Karpas-422 (cell line): ENCODE results near the gene PSMB4. TPM values are rescaled to one million over a fixed set of nuclear protein-coding genes. Genes with fewer than 3 reads are reported as not detected.

Experiments
- DNase-seq: peaks from one replicate; pipeline ENCODE4 v3.0.0-alpha.2; 2015
- H2AFZ ChIP-seq: fragments of 200-600 bp; sonication (generic); 2 replicates; pipeline ENCODE4 v1.6.1; 2014; ENCODE audit warnings: antibody characterized with exemption, low read length, mixed read lengths
- H3K27ac ChIP-seq: fragments of 200-600 bp; sonication (generic); 2 replicates; pipeline ENCODE4 v1.5.1; 2014; ENCODE audit warnings: mild to moderate bottlenecking, low read length, moderate library complexity
- H3K27me3 ChIP-seq: fragments of 200-600 bp; sonication (generic); 2 replicates; pipeline ENCODE4 v1.6.1; 2014; ENCODE audit warnings: low read length, mixed read lengths
- H3K36me3 ChIP-seq: fragments of 200-600 bp; sonication (generic); 2 replicates; pipeline ENCODE4 v1.6.1; 2014; ENCODE audit warnings: low read length, mixed read lengths; ENCODE audit not compliant: insufficient read depth
- H3K4me1 ChIP-seq: fragments of 200-600 bp; sonication (generic); 2 replicates; pipeline ENCODE4 v1.6.1; 2014; ENCODE audit warnings: mild to moderate bottlenecking, low read length, mixed read lengths
- H3K4me2 ChIP-seq: fragments of 200-600 bp; sonication (generic); 2 replicates; pipeline ENCODE4 v1.6.1; 2014; ENCODE audit warnings: low read length, low read depth, mild to moderate bottlenecking; ENCODE audit not compliant: poor library complexity, severe bottlenecking
- H3K4me3 ChIP-seq: fragments of 200-600 bp; sonication (generic); 2 replicates; pipeline ENCODE4 v1.5.1; 2014; ENCODE audit warnings: mild to moderate bottlenecking, antibody characterized with exemption, low read length, mixed read lengths
- H3K79me2 ChIP-seq: fragments of 200-600 bp; sonication (generic); 2 replicates; pipeline ENCODE4 v1.6.1; 2014; ENCODE audit warnings: mild to moderate bottlenecking, low read length, mixed read lengths
- H3K9ac ChIP-seq: fragments of 200-600 bp; sonication (generic); 2 replicates; pipeline ENCODE4 v1.6.0; 2014; ENCODE audit warnings: low read length
- H3K9me2 ChIP-seq: fragments of 200-600 bp; sonication (generic), shearing (Covaris generic); replicated peaks from 2 replicates; pipeline ENCODE4 v1.6.0; 2014; ENCODE audit warnings: mild to moderate bottlenecking, low read length, moderate library complexity; ENCODE audit not compliant: insufficient read depth
- H3K9me3 ChIP-seq: fragments of 300-700, 200-600 bp; sonication (generic); 2 replicates; pipeline ENCODE4 v1.6.1; 2014; ENCODE audit warnings: low read length, mixed read lengths
- H4K20me1 ChIP-seq: fragments of 200-600 bp; sonication (generic); 2 replicates; pipeline ENCODE4 v1.6.1; 2014; ENCODE audit warnings: mild to moderate bottlenecking, antibody characterized with exemption, low read length, low read depth; ENCODE audit not compliant: insufficient read depth
- total RNA-seq: library from RNA; depleted of rRNA; stranded (reverse); fragments of >200 nt; shearing (Covaris generic); gene quantifications from 2 replicates; pipeline ENCODE4 v1.2.3, GENCODE V29; 2014; ENCODE audit warnings: low replicate concordance

PSMB4 gene
- total RNA-seq, 1 experiment from 2014 or later: 346 TPM

- peak overlapping the region; percentile 97 for H3K4me2 ChIP-seq
- peaks cover 15% of the 10 kb centered on the region; the same call in 1 of the 2 replicates for H4K20me1 ChIP-seq
- H3K79me2 ChIP-seq: peaks cover 27% of the 10 kb centered on the region
- H3K9ac ChIP-seq: no peak overlapping the region
- H3K9me3 ChIP-seq: no peaks in the 10 kb centered on the region
- DNase-seq: peak; percentile 50
- H3K9me2 ChIP-seq: no peaks in the 10 kb centered on the region
- H3K4me3 ChIP-seq: peak overlapping the region; percentile 97; the same call in 1 of the 2 replicates
- peaks cover 39% of the 10 kb centered on the region for H3K36me3 ChIP-seq
- H3K27me3 ChIP-seq: no peaks in the 10 kb centered on the region
- H3K4me1 ChIP-seq: peaks cover 20% of the 10 kb centered on the region
- no peak overlapping the region for H2AFZ ChIP-seq
- H3K27ac ChIP-seq: no peak overlapping the region
Observed at GRCh38 chr1:151401125-151401788, 1.9 kb downstream of the PSMB4 start.

GRCh38 chr1:151401860-151402259, 2.5 kb downstream of the PSMB4 start:
- no peaks in the 10 kb centered on the region for H3K27me3 ChIP-seq
- H3K36me3 ChIP-seq: peaks cover 42% of the 10 kb centered on the region
- no peak for DNase-seq
- peaks cover 27% of the 10 kb centered on the region for H3K79me2 ChIP-seq
- no peak overlapping the region for H3K9ac ChIP-seq
- H3K9me2 ChIP-seq: no peaks in the 10 kb centered on the region
- H4K20me1 ChIP-seq: peaks cover 15% of the 10 kb centered on the region; the same call in 1 of the 2 replicates
- no peak overlapping the region for H3K4me2 ChIP-seq
- no peak overlapping the region for H2AFZ ChIP-seq
- peaks cover 20% of the 10 kb centered on the region for H3K4me1 ChIP-seq
- no peaks in the 10 kb centered on the region for H3K9me3 ChIP-seq
- no peak overlapping the region for H3K4me3 ChIP-seq
- no peak overlapping the region for H3K27ac ChIP-seq

GRCh38 chr1:151402764-151403163, 3.4 kb downstream of the PSMB4 start:
- Histone ChIP-seq H3K4me2 (no peak overlapping the region), H2AFZ (no peak overlapping the region), H3K9me2 (no peaks in the 10 kb centered on the region), H3K27me3 (no peaks in the 10 kb centered on the region), H4K20me1 (peaks cover 15% of the 10 kb centered on the region; the same call in 1 of the 2 replicates), H3K9me3 (no peaks in the 10 kb centered on the region), H3K9ac (no peak overlapping the region), H3K4me3 (no peak overlapping the region), H3K79me2 (peaks cover 27% of the 10 kb centered on the region), H3K27ac (no peak overlapping the region), H3K36me3 (peaks cover 47% of the 10 kb centered on the region), H3K4me1 (peaks cover 20% of the 10 kb centered on the region)
- no peak for DNase-seq

DNA sequence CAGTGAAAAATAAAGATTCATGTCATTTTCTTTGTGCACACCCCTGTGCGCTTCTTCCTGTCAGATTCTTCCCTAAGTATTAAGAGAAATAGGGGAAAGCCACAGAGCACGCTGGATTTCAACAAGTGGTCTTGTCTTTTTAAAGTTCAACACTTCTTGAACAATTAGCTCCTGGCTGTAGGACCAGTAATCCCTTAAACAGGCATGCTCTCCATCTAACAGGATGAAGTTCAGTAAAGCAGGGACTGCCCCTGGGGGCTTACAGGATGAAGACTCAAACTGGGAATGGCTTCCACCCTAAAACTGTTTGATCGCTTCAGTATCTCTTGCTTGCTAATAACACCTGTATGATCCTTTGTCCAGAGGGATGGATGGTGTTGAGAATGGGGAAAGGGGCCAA, 4.2 kb downstream of the PSMB4 start:
- no peak for DNase-seq
- Histone ChIP-seq H3K4me2 (no peak overlapping the region), H3K9me2 (no peaks in the 10 kb centered on the region)

DNA sequence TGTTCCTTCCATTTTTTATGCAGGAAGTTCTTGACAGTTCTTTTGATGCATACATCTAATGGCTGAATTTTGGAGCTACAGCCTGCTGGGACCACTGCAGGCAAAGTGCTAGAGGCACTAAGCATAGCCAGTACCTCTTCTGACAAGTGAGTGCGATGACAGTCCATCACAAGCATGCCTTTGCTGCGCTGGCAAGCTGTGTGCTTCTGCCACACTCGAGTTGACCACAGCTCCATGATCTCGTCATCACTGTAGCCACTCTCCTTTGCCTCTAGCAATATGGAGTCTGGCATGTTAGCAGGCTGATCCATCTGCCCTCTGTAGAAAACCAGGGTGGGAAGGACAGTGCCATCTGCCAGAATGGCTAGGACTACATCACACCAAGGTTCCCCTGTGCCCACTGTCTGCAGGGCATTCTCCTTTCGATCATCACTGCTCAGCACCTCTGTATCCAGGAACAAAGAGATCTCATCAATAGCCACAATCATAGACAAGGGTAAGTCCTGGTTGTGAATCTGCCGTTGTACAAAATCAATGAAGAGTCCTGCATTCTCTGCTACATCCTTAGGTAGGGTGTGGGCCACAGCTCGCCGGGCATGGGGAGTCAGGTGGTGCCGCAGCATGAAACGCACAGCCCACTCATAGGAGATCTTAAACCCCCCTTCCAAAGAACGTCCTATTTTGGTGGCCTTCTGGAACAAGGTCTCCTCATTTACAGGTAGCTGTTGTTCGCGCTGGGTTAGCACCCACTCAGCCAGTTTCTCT, 6.0 kb downstream of the PSMB4 start:
- H3K9ac ChIP-seq: no peak overlapping the region
- no peak overlapping the region for H3K27ac ChIP-seq
- no peaks in the 10 kb centered on the region for H3K27me3 ChIP-seq
- no peaks in the 10 kb centered on the region for H3K9me2 ChIP-seq
- no peak overlapping the region for H3K4me3 ChIP-seq
- H3K4me2 ChIP-seq: no peak overlapping the region
- peaks cover 10% of the 10 kb centered on the region; the same call in 1 of the 2 replicates for H4K20me1 ChIP-seq
- no peak overlapping the region for H2AFZ ChIP-seq
- peaks cover 59% of the 10 kb centered on the region for H3K36me3 ChIP-seq
- peaks cover 16% of the 10 kb centered on the region for H3K79me2 ChIP-seq
- no peaks in the 10 kb centered on the region for H3K9me3 ChIP-seq
- DNase-seq: no peak
- H3K4me1 ChIP-seq: peaks cover 13% of the 10 kb centered on the region

More for the DNA sequence above, 4.2 kb downstream of the PSMB4 start:
- Histone ChIP-seq H3K27me3 (no peaks in the 10 kb centered on the region), H3K36me3 (peaks cover 51% of the 10 kb centered on the region), H3K4me1 (peaks cover 20% of the 10 kb centered on the region), H3K4me3 (no peak overlapping the region), H4K20me1 (peaks cover 15% of the 10 kb centered on the region; the same call in 1 of the 2 replicates), H3K27ac (no peak overlapping the region), H3K9me3 (no peaks in the 10 kb centered on the region), H2AFZ (no peak overlapping the region), H3K9ac (no peak overlapping the region), H3K79me2 (peaks cover 27% of the 10 kb centered on the region)

DNA sequence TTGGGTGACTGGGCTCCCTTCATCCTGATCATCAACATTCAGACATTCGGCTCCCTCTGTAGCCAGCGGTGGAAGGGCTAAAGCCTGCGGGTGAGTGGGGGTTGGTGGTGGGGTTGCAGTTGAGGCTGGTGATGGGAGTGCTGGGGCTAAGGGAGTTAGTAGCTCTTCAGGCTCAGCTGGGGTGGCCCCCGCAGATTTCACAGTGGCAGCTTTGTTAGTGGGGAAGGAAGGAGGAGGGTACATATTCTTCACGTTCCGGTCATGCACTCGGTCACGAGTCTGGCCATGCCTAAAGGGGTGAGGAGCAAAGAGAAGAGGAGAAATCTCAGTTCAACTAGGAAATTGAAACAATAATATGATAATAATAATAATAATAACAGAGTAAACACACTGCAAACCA, 6.8 kb downstream of the PSMB4 start:
- H3K27me3 ChIP-seq: no peaks in the 10 kb centered on the region
- DNase-seq: no peak
- no peak overlapping the region for H2AFZ ChIP-seq
- no peaks in the 10 kb centered on the region for H3K9me3 ChIP-seq
- H3K4me2 ChIP-seq: no peak overlapping the region
- peaks cover 8% of the 10 kb centered on the region for H3K79me2 ChIP-seq
- H3K36me3 ChIP-seq: peaks cover 58% of the 10 kb centered on the region
- no peak overlapping the region for H3K9ac ChIP-seq
- peaks cover 5% of the 10 kb centered on the region for H3K4me1 ChIP-seq
- 0 out of 2 replicates have a peak, but pooled peaks cover 2% of the 10 kb centered on the region for H4K20me1 ChIP-seq
- H3K27ac ChIP-seq: no peak overlapping the region
- H3K4me3 ChIP-seq: no peak overlapping the region
- H3K9me2 ChIP-seq: no peaks in the 10 kb centered on the region

DNA sequence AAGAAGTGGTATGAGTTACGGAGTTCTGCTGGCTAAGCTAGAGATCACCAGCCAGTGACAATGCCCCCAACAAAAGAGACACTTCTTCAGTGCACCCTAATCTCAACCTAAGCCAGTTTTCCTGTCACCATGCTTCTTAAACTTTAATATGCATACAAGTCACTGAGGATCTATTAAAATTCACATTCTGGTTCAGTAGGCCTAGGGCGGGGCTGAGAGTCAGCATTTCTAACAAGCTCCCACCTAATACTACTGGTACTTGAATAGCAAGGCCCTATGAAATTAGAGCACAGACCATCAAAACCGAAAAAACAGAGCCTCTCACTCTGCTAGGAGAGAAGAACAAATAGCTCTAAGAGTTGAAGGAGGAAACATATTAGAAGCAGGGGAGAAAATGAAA, 7.9 kb downstream of the PSMB4 start:
- no peak overlapping the region for H3K9ac ChIP-seq
- peaks cover 60% of the 10 kb centered on the region for H3K36me3 ChIP-seq
- no peaks in the 10 kb centered on the region for H3K79me2 ChIP-seq
- H3K4me1 ChIP-seq: no peaks in the 10 kb centered on the region
- no peak overlapping the region for H2AFZ ChIP-seq
- H3K27ac ChIP-seq: no peak overlapping the region
- no peaks in the 10 kb centered on the region for H4K20me1 ChIP-seq
- no peaks in the 10 kb centered on the region for H3K9me2 ChIP-seq
- H3K4me3 ChIP-seq: no peak overlapping the region
- no peaks in the 10 kb centered on the region for H3K9me3 ChIP-seq
- no peak for DNase-seq
- H3K27me3 ChIP-seq: no peaks in the 10 kb centered on the region
- no peak overlapping the region for H3K4me2 ChIP-seq

DNA sequence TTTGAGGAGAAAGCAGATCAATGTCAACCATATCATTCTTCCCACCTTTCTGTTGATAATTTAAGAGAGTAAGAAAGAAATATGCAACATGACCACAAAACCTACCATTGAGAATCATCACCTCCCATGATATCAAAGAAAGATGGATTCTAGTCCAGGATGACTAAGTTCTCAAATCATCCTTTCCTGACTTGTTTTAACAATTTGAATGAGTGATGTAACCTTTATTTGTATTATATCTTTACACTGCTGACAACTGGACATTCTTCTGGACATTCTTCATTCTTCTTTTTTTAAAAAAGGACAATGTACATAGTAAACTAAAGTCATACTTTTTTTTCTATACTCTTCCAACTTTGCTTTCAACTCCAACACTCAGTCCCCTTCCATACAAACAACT, 9.5 kb downstream of the PSMB4 start:
- no peaks in the 10 kb centered on the region for H4K20me1 ChIP-seq
- H3K9me2 ChIP-seq: no peaks in the 10 kb centered on the region
- peaks cover 58% of the 10 kb centered on the region for H3K36me3 ChIP-seq
- H3K27me3 ChIP-seq: no peaks in the 10 kb centered on the region
- H3K4me1 ChIP-seq: no peaks in the 10 kb centered on the region
- no peak overlapping the region for H2AFZ ChIP-seq
- no peak for DNase-seq
- no peak overlapping the region for H3K4me2 ChIP-seq
- no peak overlapping the region for H3K27ac ChIP-seq
- H3K4me3 ChIP-seq: no peak overlapping the region
- no peak overlapping the region for H3K9ac ChIP-seq
- H3K9me3 ChIP-seq: no peaks in the 10 kb centered on the region
- 0 out of 2 replicates have a peak, but pooled peaks cover 3% of the 10 kb centered on the region for H3K79me2 ChIP-seq
